Neural cell (in vitro differentiated cells): ENCODE data around the gene ZSCAN2. TPM values are rescaled to one million over a fixed set of nuclear protein-coding genes. Genes with fewer than 3 reads are reported as not detected.

Source experiments
- H2AFZ ChIP-seq: fragments of 200-600, 300-800 bp; sonication (generic), shearing (Covaris generic); 2 replicates; pipeline ENCODE4 v1.6.0; 2014; ENCODE audit warnings: low read depth, mild to moderate bottlenecking, antibody characterized with exemption, low read length, moderate library complexity
- H3F3A ChIP-seq: fragments of 200-600 bp; shearing (Covaris generic); 2 replicates; pipeline ENCODE4 v1.6.1; 2016; ENCODE audit warnings: mild to moderate bottlenecking, moderate library complexity, mixed read lengths, antibody characterized with exemption, low read length; ENCODE audit not compliant: insufficient read depth, poor library complexity, severe bottlenecking
- H3K27ac ChIP-seq: fragments of 200-600, 300-800 bp; sonication (generic), shearing (Covaris generic); 2 replicates; pipeline ENCODE4 v1.5.1; 2014; ENCODE audit warnings: mild to moderate bottlenecking, low read length, moderate library complexity
- H3K27me3 ChIP-seq: fragments of 300-800, 200-600 bp; sonication (generic), shearing (Covaris generic); 2 replicates; pipeline ENCODE4 v1.6.0; 2014; ENCODE audit warnings: mild to moderate bottlenecking, low read depth, low read length, moderate library complexity; ENCODE audit not compliant: insufficient read depth
- H3K36me3 ChIP-seq: fragments of 300-800, 200-600 bp; sonication (generic), shearing (Covaris generic); 2 replicates; pipeline ENCODE4 v1.5.1; 2014; ENCODE audit warnings: mild to moderate bottlenecking, antibody characterized with exemption, low read length, moderate library complexity; ENCODE audit not compliant: insufficient read depth
- H3K4me2 ChIP-seq: fragments of 300-800, 200-600 bp; sonication (generic), shearing (Covaris generic); 2 replicates; pipeline ENCODE4 v1.6.0; 2014; ENCODE audit warnings: mild to moderate bottlenecking, low read length
- H3K4me3 ChIP-seq: fragments of 300-800, 200-600 bp; sonication (generic), shearing (Covaris generic); 2 replicates; pipeline ENCODE4 v1.5.1; 2014; ENCODE audit warnings: mild to moderate bottlenecking, low read length, moderate library complexity
- H3K79me2 ChIP-seq: fragments of 200-600 bp; shearing (Covaris generic); replicated peaks from 2 replicates; pipeline ENCODE4 v1.6.0; 2014; ENCODE audit warnings: mild to moderate bottlenecking, low read length, moderate library complexity; ENCODE audit not compliant: insufficient read depth
- H3K9ac ChIP-seq: fragments of 300-800, 200-600 bp; sonication (generic), shearing (Covaris generic); 2 replicates; pipeline ENCODE4 v1.6.1; 2016; ENCODE audit warnings: mild to moderate bottlenecking, low read length, mixed read lengths
- H3K9me2 ChIP-seq: fragments of 200-600 bp; shearing (Covaris generic); 2 replicates; pipeline ENCODE4 v1.6.1; 2016; ENCODE audit warnings: mild to moderate bottlenecking, low read length, mixed read lengths; ENCODE audit not compliant: insufficient read depth
- H3K9me3 ChIP-seq: fragments of 200-600, 300-800 bp; sonication (generic), shearing (Covaris generic); 2 replicates; pipeline ENCODE4 v1.6.1; 2016; ENCODE audit warnings: mild to moderate bottlenecking, mixed run types, low read length, moderate library complexity, mixed read lengths
- H4K20me1 ChIP-seq: fragments of 200-600 bp; shearing (Covaris generic); 2 replicates; pipeline ENCODE4 v1.6.1; 2016; ENCODE audit warnings: mild to moderate bottlenecking, mixed run types; ENCODE audit not compliant: insufficient read depth
- EP300 ChIP-seq: fragments of 450-650 bp; conservative IDR thresholded peaks from 2 replicates; pipeline ENCODE4 v1.6.1; 2014; ENCODE audit warnings: antibody characterized with exemption, mild to moderate bottlenecking, moderate library complexity; ENCODE audit not compliant: poor library complexity, severe bottlenecking
- EZH2 ChIP-seq: fragments of 200-600, 300-800 bp; shearing (Covaris generic), sonication (generic); IDR thresholded peaks from 2 replicates; pipeline ENCODE4 v1.6.1; 2014; ENCODE audit warnings: antibody characterized with exemption, low read length, borderline replicate concordance, mild to moderate bottlenecking; ENCODE audit not compliant: insufficient read depth, poor library complexity, severe bottlenecking
- MXI1 ChIP-seq: fragments of 450-650 bp; conservative IDR thresholded peaks from 2 replicates; pipeline ENCODE4 v1.6.1; 2014; ENCODE audit warnings: antibody characterized with exemption, mild to moderate bottlenecking; ENCODE audit not compliant: poor library complexity, severe bottlenecking
- POLR2AphosphoS5 ChIP-seq: IDR thresholded peaks from 2 replicates; pipeline ENCODE4 v1.6.1; 2012
- RAD21 ChIP-seq: fragments of 450-650 bp; conservative IDR thresholded peaks from 2 replicates; pipeline ENCODE4 v1.6.1; 2014; ENCODE audit warnings: antibody characterized with exemption, mild to moderate bottlenecking, moderate library complexity
- SMC3 ChIP-seq: fragments of 450-650 bp; conservative IDR thresholded peaks from 2 replicates; pipeline ENCODE4 v1.6.1; 2014; ENCODE audit warnings: antibody characterized with exemption, mild to moderate bottlenecking, moderate library complexity; ENCODE audit not compliant: poor library complexity
- TAF1 ChIP-seq: IDR thresholded peaks from 2 replicates; pipeline ENCODE4 v1.6.1; 2012; ENCODE audit warnings: low read depth
- polyA plus RNA-seq: library from polyadenylated mRNA; depleted of rRNA; stranded (reverse); fragments of >200 nt; gene quantifications from 2 replicates; pipeline ENCODE4 v1.2.3, GENCODE V29; 2014
- TF ChIP-seq, protein P1 (sequence below): fragments of 450-650 bp; IDR thresholded peaks from 2 replicates; pipeline ENCODE4 v1.5.1; 2014; ENCODE audit warnings: antibody characterized with exemption, mild to moderate bottlenecking, moderate library complexity; ENCODE audit not compliant: poor library complexity, severe bottlenecking
- TF ChIP-seq, protein P2 (sequence below): IDR thresholded peaks from 2 replicates; pipeline ENCODE4 v1.6.1; 2012; ENCODE audit warnings: borderline replicate concordance

Gene ZSCAN2
- polyA plus RNA-seq, 1 donor from 2014 or later, result 55.6 TPM

DNA sequence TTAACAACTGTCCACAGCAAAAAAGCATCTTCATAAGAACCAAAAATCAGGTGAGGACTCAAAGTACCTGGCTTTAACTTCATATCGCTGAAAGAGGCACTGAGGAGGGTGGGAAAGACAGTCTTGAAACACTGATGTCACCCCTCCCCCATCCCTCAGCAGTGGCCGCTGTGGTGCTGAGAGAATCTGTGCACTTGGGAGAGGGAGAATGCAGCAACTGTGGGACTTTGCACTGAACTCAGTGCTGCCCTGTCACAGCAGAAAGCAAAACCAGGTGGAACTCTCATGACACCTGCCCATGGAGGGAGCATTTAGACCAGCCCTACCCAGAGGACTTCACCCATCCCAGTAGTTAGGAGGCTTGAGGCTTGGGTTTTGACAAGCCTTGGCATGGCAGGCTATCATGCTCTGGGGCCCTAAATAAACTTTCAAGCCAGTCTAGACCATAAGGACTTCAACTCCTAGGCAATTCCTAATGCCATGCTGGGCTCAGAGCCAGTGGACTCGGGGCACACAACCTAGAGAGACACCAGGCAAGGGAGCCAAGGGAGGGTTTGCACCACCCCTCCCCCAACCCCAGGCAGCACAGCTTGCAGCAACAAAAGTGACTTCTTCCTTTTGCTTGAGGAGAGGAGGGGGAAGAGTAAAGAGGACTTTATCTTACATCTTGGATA lies 6.1 kb upstream of the ZSCAN2 start:
- no peak overlapping the region for H3K9ac ChIP-seq
- H4K20me1 ChIP-seq, result no peaks in the 10 kb centered on the region
- no peaks in the 10 kb centered on the region for H3K79me2 ChIP-seq
- no peaks in the 10 kb centered on the region for H3K27me3 ChIP-seq
- no peaks in the 10 kb centered on the region for H3K36me3 ChIP-seq
- no peaks in the 10 kb centered on the region for H3K9me3 ChIP-seq
- no peak overlapping the region for H3K4me3 ChIP-seq
- TF ChIP-seq EZH2 (no peak), RAD21 (no peak), MXI1 (no peak), TAF1 (no peak), EP300 (no peak), SMC3 (no peak), POLR2AphosphoS5 (no peak)
- TF ChIP-seq, protein P1, sequence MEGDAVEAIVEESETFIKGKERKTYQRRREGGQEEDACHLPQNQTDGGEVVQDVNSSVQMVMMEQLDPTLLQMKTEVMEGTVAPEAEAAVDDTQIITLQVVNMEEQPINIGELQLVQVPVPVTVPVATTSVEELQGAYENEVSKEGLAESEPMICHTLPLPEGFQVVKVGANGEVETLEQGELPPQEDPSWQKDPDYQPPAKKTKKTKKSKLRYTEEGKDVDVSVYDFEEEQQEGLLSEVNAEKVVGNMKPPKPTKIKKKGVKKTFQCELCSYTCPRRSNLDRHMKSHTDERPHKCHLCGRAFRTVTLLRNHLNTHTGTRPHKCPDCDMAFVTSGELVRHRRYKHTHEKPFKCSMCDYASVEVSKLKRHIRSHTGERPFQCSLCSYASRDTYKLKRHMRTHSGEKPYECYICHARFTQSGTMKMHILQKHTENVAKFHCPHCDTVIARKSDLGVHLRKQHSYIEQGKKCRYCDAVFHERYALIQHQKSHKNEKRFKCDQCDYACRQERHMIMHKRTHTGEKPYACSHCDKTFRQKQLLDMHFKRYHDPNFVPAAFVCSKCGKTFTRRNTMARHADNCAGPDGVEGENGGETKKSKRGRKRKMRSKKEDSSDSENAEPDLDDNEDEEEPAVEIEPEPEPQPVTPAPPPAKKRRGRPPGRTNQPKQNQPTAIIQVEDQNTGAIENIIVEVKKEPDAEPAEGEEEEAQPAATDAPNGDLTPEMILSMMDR, result no peak
- no peaks in the 10 kb centered on the region for H3K9me2 ChIP-seq
- H3F3A ChIP-seq, result no peaks in the 10 kb centered on the region
- no peak overlapping the region for H3K4me2 ChIP-seq
- H2AFZ ChIP-seq, result no peak overlapping the region
- H3K27ac ChIP-seq, result no peak overlapping the region

DNA sequence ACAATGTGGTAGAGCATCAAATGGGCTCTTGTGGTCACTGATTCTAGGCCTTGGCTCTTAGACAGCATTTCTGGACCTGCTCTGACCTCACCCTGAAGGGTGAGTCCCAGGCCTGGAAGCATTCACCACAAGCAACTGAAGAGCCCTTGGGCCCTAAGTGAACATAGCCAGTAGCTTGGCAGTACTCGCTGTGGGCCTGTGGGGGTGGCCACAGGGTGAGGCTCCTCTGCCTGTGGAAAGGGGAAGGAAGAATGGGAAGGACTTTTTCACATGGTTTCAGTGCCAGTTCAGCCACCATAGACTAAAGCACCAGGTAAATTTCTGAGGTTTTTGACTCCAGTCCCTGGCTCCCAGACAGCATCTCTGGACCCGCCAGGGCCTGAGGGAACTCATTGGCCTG lies 5.1 kb upstream of the ZSCAN2 start:
- no peaks in the 10 kb centered on the region for H3K79me2 ChIP-seq
- TF ChIP-seq TAF1 (no peak), POLR2AphosphoS5 (no peak), RAD21 (no peak), EP300 (no peak), SMC3 (no peak), EZH2 (no peak), MXI1 (no peak)
- TF ChIP-seq, protein P2, sequence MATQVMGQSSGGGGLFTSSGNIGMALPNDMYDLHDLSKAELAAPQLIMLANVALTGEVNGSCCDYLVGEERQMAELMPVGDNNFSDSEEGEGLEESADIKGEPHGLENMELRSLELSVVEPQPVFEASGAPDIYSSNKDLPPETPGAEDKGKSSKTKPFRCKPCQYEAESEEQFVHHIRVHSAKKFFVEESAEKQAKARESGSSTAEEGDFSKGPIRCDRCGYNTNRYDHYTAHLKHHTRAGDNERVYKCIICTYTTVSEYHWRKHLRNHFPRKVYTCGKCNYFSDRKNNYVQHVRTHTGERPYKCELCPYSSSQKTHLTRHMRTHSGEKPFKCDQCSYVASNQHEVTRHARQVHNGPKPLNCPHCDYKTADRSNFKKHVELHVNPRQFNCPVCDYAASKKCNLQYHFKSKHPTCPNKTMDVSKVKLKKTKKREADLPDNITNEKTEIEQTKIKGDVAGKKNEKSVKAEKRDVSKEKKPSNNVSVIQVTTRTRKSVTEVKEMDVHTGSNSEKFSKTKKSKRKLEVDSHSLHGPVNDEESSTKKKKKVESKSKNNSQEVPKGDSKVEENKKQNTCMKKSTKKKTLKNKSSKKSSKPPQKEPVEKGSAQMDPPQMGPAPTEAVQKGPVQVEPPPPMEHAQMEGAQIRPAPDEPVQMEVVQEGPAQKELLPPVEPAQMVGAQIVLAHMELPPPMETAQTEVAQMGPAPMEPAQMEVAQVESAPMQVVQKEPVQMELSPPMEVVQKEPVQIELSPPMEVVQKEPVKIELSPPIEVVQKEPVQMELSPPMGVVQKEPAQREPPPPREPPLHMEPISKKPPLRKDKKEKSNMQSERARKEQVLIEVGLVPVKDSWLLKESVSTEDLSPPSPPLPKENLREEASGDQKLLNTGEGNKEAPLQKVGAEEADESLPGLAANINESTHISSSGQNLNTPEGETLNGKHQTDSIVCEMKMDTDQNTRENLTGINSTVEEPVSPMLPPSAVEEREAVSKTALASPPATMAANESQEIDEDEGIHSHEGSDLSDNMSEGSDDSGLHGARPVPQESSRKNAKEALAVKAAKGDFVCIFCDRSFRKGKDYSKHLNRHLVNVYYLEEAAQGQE, result no peak
- TF ChIP-seq, protein P1, result no peak
- H3K36me3 ChIP-seq, result no peaks in the 10 kb centered on the region
- H3K27ac ChIP-seq, result no peak overlapping the region
- no peak overlapping the region for H2AFZ ChIP-seq
- no peak overlapping the region for H3K9ac ChIP-seq
- no peaks in the 10 kb centered on the region for H3K9me2 ChIP-seq
- H3F3A ChIP-seq, result no peaks in the 10 kb centered on the region
- H3K4me3 ChIP-seq, result no peak overlapping the region
- no peaks in the 10 kb centered on the region for H3K9me3 ChIP-seq
- H3K27me3 ChIP-seq, result no peaks in the 10 kb centered on the region
- H3K4me2 ChIP-seq, result no peak overlapping the region
- H4K20me1 ChIP-seq, result no peaks in the 10 kb centered on the region
